WI38 (cell line): ENCODE results near the gene TSC22D1.

Experiments
- H3K4me3 ChIP-seq: 2 replicates; pipeline ENCODE4 v1.5.1; 2011; ENCODE audit warnings: low read depth, mild to moderate bottlenecking, control low read depth, low read length
- TF ChIP-seq, protein P1 (sequence below): IDR thresholded peaks from 2 replicates; pipeline ENCODE4 v1.5.1; 2012; ENCODE audit warnings: low read depth, mild to moderate bottlenecking, control low read depth, low read length

TSC22D1 gene

DNA sequence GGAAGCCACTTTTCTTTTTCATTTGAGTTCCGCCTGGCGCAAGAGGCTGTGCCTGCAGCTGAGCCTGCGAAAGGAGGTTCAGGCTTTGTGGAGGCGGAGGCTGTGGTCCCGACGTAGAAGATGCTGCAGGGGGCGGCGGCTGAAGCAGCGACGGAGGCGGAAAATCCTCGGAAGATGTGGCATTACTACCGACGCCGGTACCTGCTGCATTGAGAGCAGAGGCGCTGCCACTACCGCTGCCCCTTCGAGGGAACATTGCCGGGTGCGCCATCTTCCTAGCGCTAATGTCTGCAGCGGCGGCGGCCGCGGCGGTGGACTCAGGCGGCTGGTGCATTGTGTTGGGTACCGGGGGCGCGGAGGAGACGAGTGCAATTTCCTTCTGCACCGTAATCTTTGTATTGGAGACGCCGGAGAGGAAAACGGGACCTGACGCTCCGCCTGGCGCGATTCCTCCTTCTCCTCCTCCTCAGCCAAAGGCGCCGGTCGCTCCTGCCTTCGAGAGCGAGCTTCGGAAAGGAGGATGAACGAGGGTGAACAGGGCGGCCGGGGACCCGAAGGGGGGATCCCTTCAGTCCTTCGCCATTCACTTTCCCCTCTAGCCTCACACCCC is at the start of gene TSC22D1:
TSC22D1 (minus strand) TSS at position 590 of the 610 bp plus-strand sequence; CDS start at position 334, 256 bp downstream.
- peak within 1 kb of the TSS; percentile 84 for H3K4me3 ChIP-seq
- TF ChIP-seq, protein P1, sequence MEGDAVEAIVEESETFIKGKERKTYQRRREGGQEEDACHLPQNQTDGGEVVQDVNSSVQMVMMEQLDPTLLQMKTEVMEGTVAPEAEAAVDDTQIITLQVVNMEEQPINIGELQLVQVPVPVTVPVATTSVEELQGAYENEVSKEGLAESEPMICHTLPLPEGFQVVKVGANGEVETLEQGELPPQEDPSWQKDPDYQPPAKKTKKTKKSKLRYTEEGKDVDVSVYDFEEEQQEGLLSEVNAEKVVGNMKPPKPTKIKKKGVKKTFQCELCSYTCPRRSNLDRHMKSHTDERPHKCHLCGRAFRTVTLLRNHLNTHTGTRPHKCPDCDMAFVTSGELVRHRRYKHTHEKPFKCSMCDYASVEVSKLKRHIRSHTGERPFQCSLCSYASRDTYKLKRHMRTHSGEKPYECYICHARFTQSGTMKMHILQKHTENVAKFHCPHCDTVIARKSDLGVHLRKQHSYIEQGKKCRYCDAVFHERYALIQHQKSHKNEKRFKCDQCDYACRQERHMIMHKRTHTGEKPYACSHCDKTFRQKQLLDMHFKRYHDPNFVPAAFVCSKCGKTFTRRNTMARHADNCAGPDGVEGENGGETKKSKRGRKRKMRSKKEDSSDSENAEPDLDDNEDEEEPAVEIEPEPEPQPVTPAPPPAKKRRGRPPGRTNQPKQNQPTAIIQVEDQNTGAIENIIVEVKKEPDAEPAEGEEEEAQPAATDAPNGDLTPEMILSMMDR, result no peak

DNA sequence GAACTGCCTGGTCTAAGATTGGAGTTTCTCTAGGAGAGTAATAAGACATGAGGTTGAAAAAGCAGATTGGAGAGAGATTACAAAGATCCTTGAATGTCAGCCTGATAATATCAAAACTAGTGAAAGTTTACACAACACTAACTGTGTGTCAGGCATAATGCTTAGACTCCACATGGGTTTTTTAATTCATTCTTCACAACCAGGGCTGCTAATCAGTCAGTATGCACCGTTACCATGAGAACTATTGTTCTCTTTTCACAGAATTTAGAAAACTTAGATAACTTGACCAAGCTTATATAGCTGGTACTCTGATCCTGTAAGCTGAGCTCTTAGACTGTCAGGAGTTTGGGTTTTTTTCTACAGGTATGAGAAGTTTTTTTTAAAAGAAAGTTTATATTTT is 46.6 kb upstream of the TSC22D1 start:
- TF ChIP-seq, protein P1, result no peak
- no peak overlapping the region for H3K4me3 ChIP-seq

DNA sequence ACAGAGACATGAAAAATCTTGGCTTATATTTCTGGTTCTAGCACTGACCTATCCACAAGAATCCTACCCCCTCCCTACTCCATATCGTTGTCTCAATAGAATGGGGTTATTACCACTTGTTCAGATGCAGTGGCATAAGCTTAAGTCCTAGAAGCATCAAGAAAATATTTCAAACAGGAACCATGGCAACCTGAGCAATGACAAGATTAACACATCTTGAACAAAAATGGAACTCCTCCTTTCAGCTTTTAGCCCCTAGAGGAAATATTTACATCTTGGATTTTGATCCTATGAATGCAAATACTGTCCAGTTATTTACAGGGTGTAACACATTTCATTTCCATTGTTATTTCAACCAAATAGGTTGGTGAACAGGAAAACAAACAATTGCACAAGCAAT is 46.1 kb upstream of the TSC22D1 start:
- H3K4me3 ChIP-seq, result no peak overlapping the region
- TF ChIP-seq, protein P1, result no peak

DNA sequence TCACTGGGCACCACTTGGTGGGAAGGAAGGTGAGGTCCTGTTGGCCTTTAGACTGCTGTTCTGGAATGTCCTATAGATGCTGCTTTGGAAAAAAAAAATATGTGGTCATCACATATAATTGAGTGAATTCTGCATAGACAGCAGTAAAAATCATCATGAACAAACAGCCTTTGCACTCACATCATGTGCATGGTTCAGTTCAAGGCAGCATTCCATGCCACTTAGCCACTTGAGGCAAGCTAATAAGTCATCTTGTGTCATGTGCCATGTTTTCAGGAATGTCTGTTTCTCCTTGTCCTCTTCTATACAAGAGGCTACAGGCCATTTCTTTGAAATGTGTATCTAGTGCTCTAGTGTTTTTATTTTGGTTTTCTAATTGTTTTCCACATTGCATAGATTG is 43.9 kb upstream of the TSC22D1 start:
- TF ChIP-seq, protein P1, result no peak
- no peak overlapping the region for H3K4me3 ChIP-seq

DNA sequence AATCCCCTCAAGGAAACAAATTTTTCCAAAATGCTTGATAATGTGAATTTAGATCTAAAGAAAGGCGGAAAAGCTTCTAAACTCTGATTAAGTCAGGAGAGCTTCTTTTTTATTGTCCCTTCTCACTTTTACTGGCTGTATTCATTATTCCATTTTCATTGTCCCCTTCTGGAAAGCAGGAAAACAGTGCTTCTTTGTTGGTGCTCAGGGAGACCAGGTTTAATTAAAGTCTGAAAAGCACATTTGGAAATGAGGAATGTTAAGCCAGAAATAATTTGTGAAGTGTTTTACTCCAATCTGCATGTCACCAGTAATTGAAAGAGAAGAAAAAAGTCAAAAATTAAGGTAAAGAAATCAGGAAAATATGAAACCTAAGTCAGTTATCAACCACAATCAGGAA is 43.5 kb upstream of the TSC22D1 start:
- TF ChIP-seq, protein P1, result no peak
- no peak overlapping the region for H3K4me3 ChIP-seq

DNA sequence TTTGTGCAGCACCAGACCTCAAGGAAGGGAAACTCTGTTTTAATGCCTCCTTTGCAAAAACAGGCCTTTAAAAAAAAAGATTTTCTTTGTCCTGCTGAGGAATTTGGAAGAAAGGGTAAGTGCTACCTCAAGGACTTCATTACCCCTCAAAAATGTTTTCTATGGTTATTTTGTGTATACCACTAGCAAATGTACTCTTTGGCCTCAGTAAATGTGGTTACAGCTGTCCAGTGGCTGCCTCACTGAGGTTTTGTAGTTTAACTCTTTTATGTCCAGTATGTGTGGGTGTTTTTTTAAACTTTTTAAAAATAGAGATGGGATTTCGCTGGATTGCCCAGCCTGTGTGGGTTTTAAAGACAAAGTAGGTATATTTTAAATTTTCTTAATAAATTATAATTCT is 42.2 kb upstream of the TSC22D1 start:
- TF ChIP-seq, protein P1, result no peak
- no peak overlapping the region for H3K4me3 ChIP-seq

DNA sequence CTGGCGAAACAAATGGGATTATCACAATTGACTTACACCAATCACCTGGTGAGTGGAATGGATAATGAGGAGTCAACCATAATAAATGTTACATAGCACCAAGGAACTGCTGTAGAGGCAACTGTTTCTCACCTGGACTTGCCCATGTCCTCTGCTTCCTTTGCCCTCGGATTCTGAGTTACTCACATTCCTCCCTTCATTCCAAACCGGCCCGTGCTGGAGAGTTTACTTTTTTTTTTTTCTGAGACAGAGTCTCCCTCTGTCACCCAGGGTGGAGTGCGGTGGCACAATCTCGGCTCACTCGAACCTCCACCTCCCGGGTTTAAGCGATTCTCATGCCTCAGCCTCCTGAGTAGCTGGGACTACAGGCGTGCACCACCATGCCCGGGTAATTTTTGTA is 41.5 kb upstream of the TSC22D1 start:
- TF ChIP-seq, protein P1, result no peak
- no peak overlapping the region for H3K4me3 ChIP-seq
